ENCODE measurements around the gene STX5. TPM values are rescaled to one million over a fixed set of nuclear protein-coding genes. Genes with fewer than 3 reads are reported as not detected.

The STX5 gene
- polyA plus RNA-seq, 3 donors: 36.4 to 39.6 (median 38.5) TPM

DNA sequence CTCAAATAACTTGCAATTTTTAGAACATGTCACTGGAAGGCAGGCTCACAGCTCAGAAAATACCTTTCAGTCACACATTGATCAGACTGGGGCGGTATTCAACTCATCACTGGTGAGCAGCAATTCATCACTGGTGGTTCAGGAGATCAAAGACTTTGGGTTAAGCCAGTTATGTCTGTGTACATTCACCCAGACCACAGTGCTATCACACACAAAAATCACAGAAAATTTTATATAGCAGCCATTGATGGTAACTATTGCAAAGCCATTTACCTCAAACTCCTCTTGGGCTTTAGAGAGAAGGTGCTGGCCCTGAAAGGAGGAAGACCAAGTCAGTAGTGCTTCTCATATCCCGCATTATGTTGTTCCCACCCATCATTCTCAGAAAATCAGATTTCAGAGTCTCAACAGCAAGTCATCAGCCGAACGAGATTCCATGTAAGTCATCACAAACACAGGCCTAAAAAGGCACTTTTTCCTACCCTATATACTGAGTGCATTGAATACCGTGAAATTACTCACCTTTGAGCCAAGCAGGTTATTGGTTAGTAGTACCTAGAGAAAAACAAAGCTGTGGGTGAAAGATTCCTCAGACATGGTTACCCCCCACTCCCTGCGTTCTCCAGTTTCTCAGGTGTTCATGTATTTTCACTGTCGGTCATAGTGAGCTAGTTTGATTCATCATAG is 21.6 kb upstream of the STX5 start:
- no peak for DNase-seq
- Mint-ChIP-seq H3K4me1 (peaks cover 48% of the 10 kb centered on the region), H3K9me3 (no peaks in the 10 kb centered on the region), H3K27ac (peak overlapping the region in 1 of 7 donors; percentile 59), H3K36me3 (peaks cover 29 to 31% of the 10 kb centered on the region in 2 donors), H3K27me3 (ENCODE audit: low read depth in 3 of 3) (no peaks in the 10 kb centered on the region), H3K4me3 (no peak overlapping the region)
- Histone ChIP-seq H3K36me3 (replicated peaks in 1 of 2; ENCODE audit: control insufficient read depth in 1 of 2, insufficient read depth in 2 of 2, low read length in 2 of 2) (peaks cover 25 to 33% of the 10 kb centered on the region in 2 donors), H3K27ac (ENCODE audit: low read depth in 1 of 2, low read length in 2 of 2) (peak overlapping the region in 1 of 2 donors; percentile 81), H3K9ac (ENCODE audit: insufficient read depth, low read length, poor library complexity, severe bottlenecking) (no peak overlapping the region), H3K9me3 (replicated peaks in 1 of 2; ENCODE audit: control insufficient read depth in 1 of 2, insufficient read depth in 1 of 2, low read length in 2 of 2) (no peaks in the 10 kb centered on the region), H3K4me3 (replicated peaks in 1 of 3; ENCODE audit: low read depth in 2 of 3, low read length in 3 of 3) (peak overlapping the region in 1 of 3 experiments; percentile 94), H3K79me2 (ENCODE audit: insufficient read depth, low read length) (peaks cover 56% of the 10 kb centered on the region), H3K27me3 (ENCODE audit: control insufficient read depth in 2 of 2, insufficient read depth in 2 of 2, low read length in 2 of 2) (no peaks in the 10 kb centered on the region), H2AFZ (ENCODE audit: insufficient read depth, low read depth, low read length, poor library complexity, severe bottlenecking) (no peak overlapping the region), H4K20me1 (ENCODE audit: insufficient read depth, low read length) (peaks cover 33% of the 10 kb centered on the region), H3K4me2 (replicated peaks; ENCODE audit: extremely low read depth, low read length, poor library complexity, severe bottlenecking) (peak overlapping the region; percentile 89), H3K4me1 (ENCODE audit: control insufficient read depth in 1 of 2, insufficient read depth in 2 of 2, low read length in 2 of 2) (peaks cover 34 to 45% of the 10 kb centered on the region in 2 donors)
- no peak for TF ChIP-seq CTCF (IDR thresholded peaks at IDR 0.05)
- 100% methylated on average over 1 of the region's 7 CpGs for WGBS (ENCODE audit: insufficient coverage)
- intact Hi-C loops (cut with micrococcal nuclease): loop anchor here in 1 of 2 donors (10.0 kb wide), 1 partner anchor 239 kb away; the partner anchor contains the start of genes EML3 and ROM1

DNA sequence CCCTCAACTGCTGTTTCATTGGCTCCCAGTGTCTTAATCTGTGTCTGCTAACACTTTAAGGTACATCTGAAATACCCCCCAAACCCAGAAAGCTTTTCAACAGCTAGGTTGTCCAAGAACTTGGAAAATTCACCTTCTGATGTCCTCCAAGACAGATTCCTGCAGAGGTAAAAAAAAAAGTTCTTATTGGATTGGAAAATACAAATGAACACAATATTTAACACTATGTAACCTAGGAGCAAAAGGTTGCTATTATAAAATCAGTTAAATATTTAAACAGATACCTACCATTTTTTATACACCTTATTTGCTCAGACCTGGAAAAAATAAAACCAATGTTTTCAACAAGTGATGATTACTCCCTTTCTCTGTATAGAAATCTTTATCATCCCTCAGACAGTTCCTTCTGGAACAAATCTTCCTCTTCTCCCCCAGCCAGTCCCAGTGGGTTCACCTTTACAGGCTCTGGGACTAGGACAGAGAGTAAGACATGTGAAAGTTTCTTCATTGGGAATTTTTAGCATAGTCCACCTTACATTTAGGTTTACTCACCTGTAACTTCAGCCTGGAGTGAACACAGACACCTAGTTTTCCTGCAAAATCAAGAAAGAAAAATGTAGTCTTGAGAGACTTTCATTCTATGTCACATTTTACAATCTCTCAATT is 20.8 kb upstream of the STX5 start:
- no peak for DNase-seq
- no peak overlapping the region for H3K4me3 Mint-ChIP-seq
- H3K9me3 Mint-ChIP-seq: no peaks in the 10 kb centered on the region
- no peaks in the 10 kb centered on the region for H3K27me3 Mint-ChIP-seq (ENCODE audit: low read depth in 3 of 3)
- H3K27ac Mint-ChIP-seq: peak overlapping the region in 2 of 7 donors; percentile 59 to 68
- intact Hi-C loops (cut with micrococcal nuclease): loop anchor here in 1 of 2 donors (10.0 kb wide), 1 partner anchor 238 kb away; the partner anchor contains the start of genes EML3 and ROM1
- H2AFZ ChIP-seq (ENCODE audit: insufficient read depth, low read depth, low read length, poor library complexity, severe bottlenecking): no peak overlapping the region
- peaks cover 29 to 31% of the 10 kb centered on the region in 2 donors for H3K36me3 Mint-ChIP-seq
- no peak overlapping the region for H3K4me3 ChIP-seq (replicated peaks in 1 of 3; ENCODE audit: low read depth in 2 of 3, low read length in 3 of 3)
- no peaks in the 10 kb centered on the region for H3K27me3 ChIP-seq (ENCODE audit: control insufficient read depth in 2 of 2, insufficient read depth in 2 of 2, low read length in 2 of 2)
- TF ChIP-seq CTCF (IDR thresholded peaks at IDR 0.05): no peak
- peaks cover 33 to 43% of the 10 kb centered on the region in 2 donors for H3K4me1 ChIP-seq (ENCODE audit: control insufficient read depth in 1 of 2, insufficient read depth in 2 of 2, low read length in 2 of 2)
- no peak overlapping the region for H3K4me2 ChIP-seq (replicated peaks; ENCODE audit: extremely low read depth, low read length, poor library complexity, severe bottlenecking)
- no peak overlapping the region for H3K27ac ChIP-seq (ENCODE audit: low read depth in 1 of 2, low read length in 2 of 2)
- H3K9ac ChIP-seq (ENCODE audit: insufficient read depth, low read length, poor library complexity, severe bottlenecking): no peak overlapping the region
- peaks cover 33% of the 10 kb centered on the region for H4K20me1 ChIP-seq (ENCODE audit: insufficient read depth, low read length)
- no peaks in the 10 kb centered on the region for H3K9me3 ChIP-seq (replicated peaks in 1 of 2; ENCODE audit: control insufficient read depth in 1 of 2, insufficient read depth in 1 of 2, low read length in 2 of 2)
- peaks cover 25 to 33% of the 10 kb centered on the region in 2 donors for H3K36me3 ChIP-seq (replicated peaks in 1 of 2; ENCODE audit: control insufficient read depth in 1 of 2, insufficient read depth in 2 of 2, low read length in 2 of 2)
- H3K4me1 Mint-ChIP-seq: peaks cover 44% of the 10 kb centered on the region
- H3K79me2 ChIP-seq (ENCODE audit: insufficient read depth, low read length): peaks cover 49% of the 10 kb centered on the region

Data from CD14-positive monocyte (primary cell).